ENCODE data around the gene ITGB7. TPM values are rescaled to one million over a fixed set of nuclear protein-coding genes. Genes with fewer than 3 reads are reported as not detected.

The ITGB7 gene, protein sequence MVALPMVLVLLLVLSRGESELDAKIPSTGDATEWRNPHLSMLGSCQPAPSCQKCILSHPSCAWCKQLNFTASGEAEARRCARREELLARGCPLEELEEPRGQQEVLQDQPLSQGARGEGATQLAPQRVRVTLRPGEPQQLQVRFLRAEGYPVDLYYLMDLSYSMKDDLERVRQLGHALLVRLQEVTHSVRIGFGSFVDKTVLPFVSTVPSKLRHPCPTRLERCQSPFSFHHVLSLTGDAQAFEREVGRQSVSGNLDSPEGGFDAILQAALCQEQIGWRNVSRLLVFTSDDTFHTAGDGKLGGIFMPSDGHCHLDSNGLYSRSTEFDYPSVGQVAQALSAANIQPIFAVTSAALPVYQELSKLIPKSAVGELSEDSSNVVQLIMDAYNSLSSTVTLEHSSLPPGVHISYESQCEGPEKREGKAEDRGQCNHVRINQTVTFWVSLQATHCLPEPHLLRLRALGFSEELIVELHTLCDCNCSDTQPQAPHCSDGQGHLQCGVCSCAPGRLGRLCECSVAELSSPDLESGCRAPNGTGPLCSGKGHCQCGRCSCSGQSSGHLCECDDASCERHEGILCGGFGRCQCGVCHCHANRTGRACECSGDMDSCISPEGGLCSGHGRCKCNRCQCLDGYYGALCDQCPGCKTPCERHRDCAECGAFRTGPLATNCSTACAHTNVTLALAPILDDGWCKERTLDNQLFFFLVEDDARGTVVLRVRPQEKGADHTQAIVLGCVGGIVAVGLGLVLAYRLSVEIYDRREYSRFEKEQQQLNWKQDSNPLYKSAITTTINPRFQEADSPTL
- 1.9 and 3.4 TPM in 2 replicates for total RNA-seq (2014; rRNA removed)
- percentile 38 among the genes with signal in this experiment for Bru-seq, nascent RNA
- percentile 62 among the genes with signal in this experiment for BruChase-seq, experiment 1, labeled RNA remaining after a 6-hour chase
- percentile 46 among the genes with signal in this experiment for BruChase-seq, experiment 2, labeled RNA remaining after a 2-hour chase
- long read RNA-seq, partial matches to known transcripts = 0 of 11 reads
- long read RNA-seq, other reads (novel, unspliced or antisense) = 8 of 11 reads

DNA sequence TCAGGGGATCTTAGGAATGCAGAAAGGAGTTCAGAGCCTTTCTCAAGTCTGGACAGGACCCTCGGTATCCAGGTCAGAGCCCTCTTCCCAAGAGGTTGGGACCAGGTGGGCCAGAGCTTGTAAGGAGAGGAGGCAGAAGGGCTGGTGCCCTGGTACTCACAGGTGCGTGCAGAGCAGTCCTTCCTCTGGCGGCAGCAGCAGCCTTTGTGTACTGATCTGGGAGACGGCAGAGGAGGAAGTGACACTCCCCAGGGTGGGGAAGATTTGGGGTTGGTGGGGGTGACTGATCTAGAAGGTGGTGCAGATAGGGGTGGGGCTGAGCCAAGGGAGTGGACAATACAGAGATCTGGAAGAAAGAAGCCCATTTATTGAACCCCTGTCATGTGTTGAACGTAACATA lies at the start of gene ITGB7:
ITGB7 (minus strand) TSS at position 210 of the 400 bp plus-strand sequence. CDS start 6,808 bp downstream, outside the sequence.
- Histone ChIP-seq H3K36me3 (ENCODE audit: low read depth, low read length) (peaks cover 14% of the 10 kb centered on the region), H3K9me2 (replicated peaks; ENCODE audit: low read length) (no peaks in the 10 kb centered on the region), H3F3A (ENCODE audit: low read length, unreplicated experiment) (no peaks in the 10 kb centered on the region), H3K4me1 (ENCODE audit: insufficient read depth, low read length) (peaks cover 20% of the 10 kb centered on the region), H3K4me3 (ENCODE audit: low read length) (no peak within 1 kb of the TSS), H3K4me2 (ENCODE audit: low read length) (peak within 1 kb of the TSS; percentile 28; the same call in 1 of the 2 replicates), H3K9ac (ENCODE audit: low read length) (no peak within 1 kb of the TSS), H3K27ac (ENCODE audit: low read length) (no peak within 1 kb of the TSS), H3K79me2 (ENCODE audit: low read length) (no peaks in the 10 kb centered on the region), H3K9me3 (ENCODE audit: low read length) (no peaks in the 10 kb centered on the region), H2AFZ (ENCODE audit: low read length) (no peak within 1 kb of the TSS), H3K27me3 (ENCODE audit: low read length) (no peaks in the 10 kb centered on the region), H4K20me1 (ENCODE audit: low read length) (no peaks in the 10 kb centered on the region)
- ChIA-PET CTCF (interaction anchor here (0.6 kb wide), 2 partner anchors 25 to 44 kb away, joined by 4 to 5 read pairs; no protein-coding TSS in a partner anchor), POLR2A (ENCODE audit: unreplicated experiment) (no interaction called here)
- no TSS peak for BruUV-seq (replicated peaks)
- peak; percentile 69 for ATAC-seq
- intact Hi-C loops (cut with micrococcal nuclease) = no loop called here
- no peak for DNase-seq
- TF ChIP-seq, protein P1, sequence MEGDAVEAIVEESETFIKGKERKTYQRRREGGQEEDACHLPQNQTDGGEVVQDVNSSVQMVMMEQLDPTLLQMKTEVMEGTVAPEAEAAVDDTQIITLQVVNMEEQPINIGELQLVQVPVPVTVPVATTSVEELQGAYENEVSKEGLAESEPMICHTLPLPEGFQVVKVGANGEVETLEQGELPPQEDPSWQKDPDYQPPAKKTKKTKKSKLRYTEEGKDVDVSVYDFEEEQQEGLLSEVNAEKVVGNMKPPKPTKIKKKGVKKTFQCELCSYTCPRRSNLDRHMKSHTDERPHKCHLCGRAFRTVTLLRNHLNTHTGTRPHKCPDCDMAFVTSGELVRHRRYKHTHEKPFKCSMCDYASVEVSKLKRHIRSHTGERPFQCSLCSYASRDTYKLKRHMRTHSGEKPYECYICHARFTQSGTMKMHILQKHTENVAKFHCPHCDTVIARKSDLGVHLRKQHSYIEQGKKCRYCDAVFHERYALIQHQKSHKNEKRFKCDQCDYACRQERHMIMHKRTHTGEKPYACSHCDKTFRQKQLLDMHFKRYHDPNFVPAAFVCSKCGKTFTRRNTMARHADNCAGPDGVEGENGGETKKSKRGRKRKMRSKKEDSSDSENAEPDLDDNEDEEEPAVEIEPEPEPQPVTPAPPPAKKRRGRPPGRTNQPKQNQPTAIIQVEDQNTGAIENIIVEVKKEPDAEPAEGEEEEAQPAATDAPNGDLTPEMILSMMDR (conservative IDR thresholded peaks at IDR 0.05; ENCODE audit: low read depth, low read length) = no peak
- TF ChIP-seq EZH2 (IDR thresholded peaks at IDR 0.05; ENCODE audit: low read length, unreplicated experiment) (no peak), EZH2phosphoT487 (IDR thresholded peaks at IDR 0.05; ENCODE audit: borderline replicate concordance, low read length) (no peak)

DNA sequence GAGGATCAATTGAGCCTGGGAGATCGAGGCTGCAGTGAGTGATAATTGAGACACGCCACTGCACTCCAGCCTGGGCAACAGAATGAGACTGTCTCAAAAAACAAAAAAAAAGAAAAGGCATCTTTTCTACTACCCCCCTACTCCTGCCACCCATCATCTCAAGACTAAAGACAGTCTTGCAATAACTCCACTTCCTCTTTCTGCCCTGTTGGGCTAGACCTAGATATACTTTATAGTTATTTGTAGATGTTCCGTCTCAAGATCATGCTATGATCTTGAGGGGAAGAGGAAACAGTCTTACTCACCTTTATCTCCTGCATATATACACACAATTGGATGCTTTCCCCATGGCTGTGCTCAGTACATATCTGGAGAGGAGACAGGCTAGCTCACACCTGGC lies 48.9 kb upstream of the ITGB7 start:
- no peak overlapping the region for H3K9ac ChIP-seq (ENCODE audit: low read length)
- H3K36me3 ChIP-seq (ENCODE audit: low read depth, low read length) = peaks cover 4% of the 10 kb centered on the region; the same call in 1 of the 2 replicates
- H3K27me3 ChIP-seq (ENCODE audit: low read length) = no peaks in the 10 kb centered on the region
- H3K27ac ChIP-seq (ENCODE audit: low read length) = no peak overlapping the region
- peaks cover 17% of the 10 kb centered on the region for H3K4me1 ChIP-seq (ENCODE audit: insufficient read depth, low read length)
- intact Hi-C loops (cut with micrococcal nuclease) = no loop called here
- TF ChIP-seq, protein P1 (conservative IDR thresholded peaks at IDR 0.05; ENCODE audit: low read depth, low read length) = no peak
- no peak for TF ChIP-seq EZH2 (IDR thresholded peaks at IDR 0.05; ENCODE audit: low read length, unreplicated experiment)
- TF ChIP-seq EZH2phosphoT487 (IDR thresholded peaks at IDR 0.05; ENCODE audit: borderline replicate concordance, low read length) = no peak
- H3K79me2 ChIP-seq (ENCODE audit: low read length) = peaks cover 22% of the 10 kb centered on the region
- no peak overlapping the region for H3K4me3 ChIP-seq (ENCODE audit: low read length)
- CTCF ChIA-PET = no interaction called here
- H3K4me2 ChIP-seq (ENCODE audit: low read length) = no peak overlapping the region
- BruUV-seq (replicated peaks) = no TSS peak
- no peak for DNase-seq
- ATAC-seq = no peak
- H3F3A ChIP-seq (ENCODE audit: low read length, unreplicated experiment) = no peaks in the 10 kb centered on the region
- no peak overlapping the region for H2AFZ ChIP-seq (ENCODE audit: low read length)
- H4K20me1 ChIP-seq (ENCODE audit: low read length) = no peaks in the 10 kb centered on the region
- POLR2A ChIA-PET (ENCODE audit: unreplicated experiment) = no interaction called here
- H3K9me3 ChIP-seq (ENCODE audit: low read length) = no peaks in the 10 kb centered on the region
- no peaks in the 10 kb centered on the region for H3K9me2 ChIP-seq (replicated peaks; ENCODE audit: low read length)
